H9 (cell line): ENCODE measurements around the gene PGM2. TPM values are rescaled to one million over a fixed set of nuclear protein-coding genes. Genes with fewer than 3 reads are reported as not detected.

Experiments
- DNase-seq: peaks from one replicate; pipeline ENCODE4 v3.0.0-alpha.2; 2017
- H2AFZ ChIP-seq: one replicate; pipeline ENCODE4 v1.6.1; 2013; ENCODE audit warnings: mild to moderate bottlenecking, low read length, control low read depth, moderate library complexity
- H2AK5ac ChIP-seq: 2 replicates; pipeline ENCODE4 v1.6.1; 2013; ENCODE audit warnings: low read length, control low read depth, mixed read lengths; ENCODE audit not compliant: insufficient read length
- H2BK120ac ChIP-seq: one replicate; pipeline ENCODE4 v1.6.1; 2013; ENCODE audit warnings: low read depth, mild to moderate bottlenecking, low read length, control low read depth, inconsistent platforms; ENCODE audit not compliant: poor library complexity, severe bottlenecking
- H2BK12ac ChIP-seq: 2 replicates; pipeline ENCODE4 v1.6.1; 2013; ENCODE audit warnings: low read length, control low read depth, mixed read lengths, low read depth; ENCODE audit not compliant: insufficient read length
- H2BK15ac ChIP-seq: 2 replicates; pipeline ENCODE4 v1.6.1; 2013; ENCODE audit warnings: low read depth, low read length, control low read depth
- H2BK20ac ChIP-seq: one replicate; pipeline ENCODE4 v1.6.1; 2013; ENCODE audit warnings: low read depth, mild to moderate bottlenecking, low read length, control low read depth, inconsistent platforms; ENCODE audit not compliant: poor library complexity, severe bottlenecking
- H2BK5ac ChIP-seq: 2 replicates; pipeline ENCODE4 v1.6.1; 2013; ENCODE audit warnings: low read length, control low read depth, mixed read lengths; ENCODE audit not compliant: insufficient read length
- H3K14ac ChIP-seq: 2 replicates; pipeline ENCODE4 v1.6.1; 2013; ENCODE audit warnings: low read length, control low read depth; ENCODE audit not compliant: insufficient read depth
- H3K18ac ChIP-seq: 2 replicates; pipeline ENCODE4 v1.6.1; 2013; ENCODE audit warnings: low read depth, mild to moderate bottlenecking, mixed read lengths, low read length, control low read depth; ENCODE audit not compliant: insufficient read length
- H3K23ac ChIP-seq: 2 replicates; pipeline ENCODE4 v1.6.1; 2013; ENCODE audit warnings: low read length, control low read depth, mixed read lengths, low read depth; ENCODE audit not compliant: insufficient read length
- H3K23me2 ChIP-seq: 2 replicates; pipeline ENCODE4 v1.6.1; 2013; ENCODE audit warnings: low read depth, mild to moderate bottlenecking, mixed read lengths, low read length, control low read depth; ENCODE audit not compliant: insufficient read length, poor library complexity, severe bottlenecking
- H3K27ac ChIP-seq: 2 replicates; pipeline ENCODE4 v1.5.1; 2013; ENCODE audit warnings: low read length, control low read depth, mixed read lengths, low read depth; ENCODE audit not compliant: insufficient read length
- H3K27me3 ChIP-seq: 2 replicates; pipeline ENCODE4 v1.6.1; 2013; ENCODE audit warnings: low read length, control low read depth, inconsistent platforms; ENCODE audit not compliant: insufficient read depth
- H3K4ac ChIP-seq: 2 replicates; pipeline ENCODE4 v1.6.1; 2013; ENCODE audit warnings: low read depth, mild to moderate bottlenecking, control low read depth, inconsistent platforms, low read length, moderate library complexity
- H3K4me1 ChIP-seq: 2 replicates; pipeline ENCODE4 v1.6.1; 2013; ENCODE audit warnings: low read length, control low read depth, inconsistent platforms; ENCODE audit not compliant: insufficient read depth
- H3K4me2 ChIP-seq: 2 replicates; pipeline ENCODE4 v1.6.1; 2013; ENCODE audit warnings: low read length, control low read depth, mixed read lengths; ENCODE audit not compliant: insufficient read length, insufficient read depth
- H3K56ac ChIP-seq: 2 replicates; pipeline ENCODE4 v1.6.1; 2013; ENCODE audit warnings: low read depth, mild to moderate bottlenecking, mixed read lengths, low read length, control low read depth; ENCODE audit not compliant: insufficient read length
- H3K79me1 ChIP-seq: 2 replicates; pipeline ENCODE4 v1.6.1; 2013; ENCODE audit warnings: low read depth, mild to moderate bottlenecking, moderate library complexity, low read length, control low read depth, inconsistent platforms; ENCODE audit not compliant: insufficient read depth, poor library complexity, severe bottlenecking
- H3K79me2 ChIP-seq: 2 replicates; pipeline ENCODE4 v1.6.1; 2013; ENCODE audit warnings: low read length, control low read depth, inconsistent platforms; ENCODE audit not compliant: insufficient read depth
- H3K9ac ChIP-seq: 2 replicates; pipeline ENCODE4 v1.6.1; 2013; ENCODE audit warnings: low read length, control low read depth, mixed read lengths; ENCODE audit not compliant: insufficient read length; ENCODE audit errors: extremely low read depth
- H3K9me3 ChIP-seq: one replicate; pipeline ENCODE4 v1.6.1; 2013; ENCODE audit warnings: low read depth, low read length, inconsistent platforms; ENCODE audit not compliant: control insufficient read depth
- H3T11ph ChIP-seq: one replicate; pipeline ENCODE4 v1.6.1; 2013; ENCODE audit warnings: mild to moderate bottlenecking, low read length, control low read depth, inconsistent platforms
- H4K20me1 ChIP-seq: one replicate; pipeline ENCODE4 v1.6.1; 2013; ENCODE audit not compliant: control insufficient read depth, insufficient read length, insufficient read depth
- H4K5ac ChIP-seq: 2 replicates; pipeline ENCODE4 v1.6.1; 2013; ENCODE audit warnings: low read depth, mild to moderate bottlenecking, mixed read lengths, low read length, control low read depth; ENCODE audit not compliant: insufficient read length
- H4K8ac ChIP-seq: replicated peaks from 2 replicates; pipeline ENCODE4 v1.6.1; 2013; ENCODE audit warnings: low read length, control low read depth, mixed read lengths, low read depth; ENCODE audit not compliant: insufficient read length
- H4K91ac ChIP-seq: 2 replicates; pipeline ENCODE4 v1.6.1; 2013; ENCODE audit warnings: low read depth, mild to moderate bottlenecking, moderate library complexity, mixed read lengths, low read length, control low read depth; ENCODE audit not compliant: insufficient read length
- H3K27ac Mint-ChIP-seq, 3 experiments: 2 replicates in 2 of 3; 3 replicates in 1 of 3; pipeline ENCODE4 v1.8.0; 2020 to 2021; ENCODE audit warnings: mixed read lengths in 3 of 3, mild to moderate bottlenecking in 1 of 3, moderate library complexity in 1 of 3
- H3K27me3 Mint-ChIP-seq: 2 replicates; pipeline ENCODE4 v1.8.0; 2021; ENCODE audit warnings: low read depth, mild to moderate bottlenecking, moderate library complexity, mixed read lengths
- H3K36me3 Mint-ChIP-seq, 3 experiments: 2 replicates in 2 of 3; 3 replicates in 1 of 3; pipeline ENCODE4 v1.8.0; 2020 to 2021; ENCODE audit warnings: low read depth in 3 of 3, mixed read lengths in 3 of 3; ENCODE audit not compliant: insufficient read depth in 1 of 3
- H3K4me1 Mint-ChIP-seq, 2 experiments: 2 replicates each; pipeline ENCODE4 v1.8.0; 2020; ENCODE audit warnings: mixed read lengths in 2 of 2
- H3K4me3 Mint-ChIP-seq, 2 experiments: 2 replicates in 1 of 2; 3 replicates in 1 of 2; pipeline ENCODE4 v1.8.0; 2020 to 2021; ENCODE audit warnings: mild to moderate bottlenecking in 2 of 2, mixed read lengths in 2 of 2, moderate library complexity in 1 of 2
- H3K9me3 Mint-ChIP-seq, 2 experiments: 2 replicates in 1 of 2; 3 replicates in 1 of 2; pipeline ENCODE4 v1.8.0; 2020; ENCODE audit warnings: mild to moderate bottlenecking in 2 of 2, mixed read lengths in 2 of 2, moderate library complexity in 1 of 2
- CTCF ChIP-seq: fragments of 200-600 bp; sonication (generic); conservative IDR thresholded peaks from 3 replicates; pipeline ENCODE4 v1.8.0; 2021; ENCODE audit warnings: antibody characterized with exemption, mild to moderate bottlenecking
- WGBS: extraction: QIAGEN DNeasy Blood & Tissue Kit; methylation state at CpG from one replicate; pipeline ENCODE4 v1.1.7; 2013; ENCODE audit warnings: missing lambda C conversion rate, low lambda C conversion rate, mixed read lengths; ENCODE audit not compliant: insufficient read length; ENCODE audit errors: extremely low coverage; 5-methylcytosine and 5-hydroxymethylcytosine counted together
- total RNA-seq: library from RNA; stranded (reverse); gene quantifications from 2 replicates; pipeline ENCODE4 v1.2.1, GENCODE V29; 2021

PGM2 gene
- total RNA-seq, 1 experiment from 2014 or later, result 26.6 TPM

- H3K9ac ChIP-seq, result no peak overlapping the region
Observed at GRCh38 chr4:37884855-37885487, 58.5 kb downstream of the PGM2 start.

More at GRCh38 chr4:37884855-37885487, 58.5 kb downstream of the PGM2 start:
- Mint-ChIP-seq H3K36me3 (no peaks in the 10 kb centered on the region), H3K9me3 (no peaks in the 10 kb centered on the region), H3K27ac (no peak overlapping the region), H3K4me3 (no peak overlapping the region), H3K4me1 (peaks cover 4 to 5% of the 10 kb centered on the region in 2 experiments; a peak in 3 of 4 replicates), H3K27me3 (peaks cover 44% of the 10 kb centered on the region)
- Histone ChIP-seq H2AK5ac (no peak overlapping the region), H3K27ac (no peak overlapping the region), H3K18ac (no peak overlapping the region), H3K79me1 (no peaks in the 10 kb centered on the region), H2AFZ (no peak overlapping the region), H2BK20ac (no peak overlapping the region), H2BK120ac (no peak overlapping the region), H3K4me1 (no peaks in the 10 kb centered on the region), H3K56ac (no peak overlapping the region), H3K9me3 (no peaks in the 10 kb centered on the region), H3T11ph (no peak overlapping the region), H4K8ac (no peak overlapping the region), H4K20me1 (no peaks in the 10 kb centered on the region), H3K23me2 (peaks cover 2% of the 10 kb centered on the region), H3K14ac (no peak overlapping the region), H2BK12ac (no peak overlapping the region), H3K27me3 (peaks cover 10% of the 10 kb centered on the region), H3K23ac (no peak overlapping the region), H3K79me2 (no peaks in the 10 kb centered on the region), H4K5ac (no peak overlapping the region), H3K4me2 (no peak overlapping the region), H4K91ac (no peak overlapping the region), H2BK5ac (no peak overlapping the region), H2BK15ac (no peak overlapping the region), H3K4ac (no peak overlapping the region)
- TF ChIP-seq CTCF, result no peak
- DNase-seq, result no peak
- WGBS, result no CpG with 5 or more reads among the region's 3 CpGs
